Measurements from ENCODE around the gene ENOX1.

DNA sequence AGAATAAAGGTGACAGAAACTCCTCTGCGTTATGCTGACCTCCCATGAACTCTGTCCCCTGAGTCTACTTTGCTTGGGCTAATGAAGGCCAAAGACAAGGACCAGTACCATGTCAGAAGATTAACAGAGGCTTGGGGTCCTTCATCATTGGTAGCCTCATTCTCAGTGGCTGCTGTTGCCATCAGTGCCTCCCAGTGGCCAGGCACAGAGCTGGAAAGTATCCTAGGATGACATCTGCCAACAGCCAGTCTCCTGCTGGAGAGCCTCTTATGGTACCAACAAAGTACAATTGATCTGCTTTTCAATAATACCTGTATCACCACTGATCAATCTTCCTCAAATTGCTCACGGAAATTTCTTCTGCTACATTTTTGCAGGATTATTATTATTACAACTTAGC lies 481.8 kb downstream of the ENOX1 start:
- TF ChIP-seq CTCF (IDR thresholded peaks at IDR 0.05) (no peak), POLR2A (IDR thresholded peaks at IDR 0.05) (no peak)
